ENCODE data around the gene CASKIN2.

CASKIN2 gene

DNA sequence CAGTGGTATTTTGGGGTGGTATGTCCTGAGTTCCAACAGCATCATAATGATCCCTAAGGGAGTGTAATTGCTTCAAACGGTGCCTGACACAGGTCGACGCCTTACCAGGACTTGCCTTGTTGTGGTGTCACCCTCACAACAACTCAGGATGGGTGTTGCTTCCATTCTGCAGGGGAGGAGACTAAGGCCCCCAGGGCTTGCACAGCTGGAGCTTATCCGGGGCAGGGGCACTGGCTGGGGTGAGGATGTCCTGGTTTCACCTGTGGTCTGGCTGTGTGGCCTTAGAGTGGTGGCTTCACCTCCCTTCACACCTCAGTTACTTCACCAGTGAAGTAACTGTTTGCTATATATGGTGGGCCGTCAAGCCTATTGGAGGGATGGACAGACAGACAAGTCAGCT, 33.5 kb upstream of the CASKIN2 start:
- no peak for DNase-seq

DNA sequence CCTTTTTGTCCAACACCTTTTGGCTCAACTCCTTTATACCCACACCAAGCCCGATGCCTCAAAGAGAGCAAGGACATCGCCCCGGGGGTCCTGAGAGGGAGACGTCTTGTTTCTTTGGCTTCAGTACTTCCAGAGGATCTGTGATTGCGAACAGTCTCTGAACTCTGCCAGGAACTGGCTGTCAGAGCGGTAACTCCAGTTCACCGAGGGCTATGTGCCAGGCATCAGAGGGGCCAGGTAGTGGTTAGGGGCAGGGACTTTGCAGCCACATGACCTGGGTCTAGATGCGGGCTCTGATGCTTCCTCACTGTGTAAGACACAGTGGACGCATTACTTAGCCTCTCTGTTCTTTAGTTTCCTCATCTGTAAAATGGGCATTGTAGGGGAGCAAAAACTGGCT, 31.8 kb upstream of the CASKIN2 start:
- no peak for DNase-seq

DNA sequence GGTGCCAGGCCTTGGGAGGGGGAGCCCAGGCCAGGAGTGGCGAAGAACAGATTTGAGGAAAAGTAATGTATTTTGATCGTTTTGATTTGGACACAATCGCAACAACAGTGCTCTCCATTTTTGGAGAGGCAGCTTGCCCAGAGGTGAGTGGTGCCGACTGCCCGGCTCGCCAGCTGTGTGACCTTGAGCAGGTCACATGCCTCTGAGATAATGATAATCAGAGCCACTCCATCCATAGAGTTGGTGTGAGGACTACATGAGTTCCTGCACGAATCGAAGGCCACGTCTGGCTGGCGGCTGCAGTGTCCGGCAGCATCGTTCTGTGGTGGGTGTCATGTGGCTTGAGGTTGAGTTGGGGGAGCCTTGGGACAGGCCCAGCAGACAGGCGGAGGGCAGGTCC, 30.8 kb upstream of the CASKIN2 start:
- DNase-seq: no peak

DNA sequence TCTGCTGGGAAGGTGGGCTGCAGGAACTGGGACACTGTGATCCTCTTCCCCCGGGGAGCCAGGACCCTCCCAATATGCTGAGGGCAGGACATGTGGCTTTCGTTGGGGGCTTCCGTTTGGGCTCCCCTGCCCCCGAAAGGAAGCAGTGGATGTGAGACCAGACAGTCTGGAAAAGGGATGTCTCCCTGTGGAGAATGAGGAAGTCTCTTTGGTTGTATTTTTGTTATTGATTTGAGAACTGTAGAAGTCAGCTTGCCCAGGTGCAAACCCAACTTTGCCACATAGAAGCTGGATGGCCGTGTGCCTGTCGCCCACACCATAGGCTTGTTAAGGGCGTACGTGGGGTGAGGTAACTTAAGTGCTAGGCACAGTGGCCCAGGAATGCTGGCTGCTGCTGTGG, 28.9 kb upstream of the CASKIN2 start:
- DNase-seq: no peak

DNA sequence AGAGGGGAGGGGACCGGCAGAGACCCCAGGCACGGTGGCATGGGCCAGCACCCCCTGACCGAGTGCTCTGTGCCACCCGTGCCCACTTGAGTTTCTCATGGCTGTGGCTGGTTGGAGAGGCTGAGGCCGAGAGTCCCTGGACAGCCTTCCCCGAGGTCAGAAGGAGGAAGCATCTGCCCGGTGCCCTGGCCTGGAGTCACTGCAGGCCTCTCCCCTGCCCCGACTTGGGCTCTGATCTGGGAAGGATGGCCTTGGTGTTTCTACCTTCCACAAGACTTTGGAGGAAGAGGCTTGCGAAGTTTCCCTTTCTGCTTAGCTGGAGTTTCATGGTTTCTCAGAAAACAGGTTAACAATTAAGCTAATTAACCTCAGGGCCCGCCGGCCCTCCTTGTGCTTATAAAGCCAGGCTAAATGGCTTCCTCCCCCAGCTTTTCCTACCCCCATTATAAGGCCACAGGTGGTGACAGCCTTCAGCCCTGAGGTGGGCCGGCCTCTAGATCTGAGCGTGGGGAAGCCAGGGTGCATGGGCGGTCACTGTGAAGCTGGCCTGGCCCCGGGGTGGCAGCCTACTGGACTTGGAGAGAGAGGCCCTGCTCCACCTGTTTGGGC, 27.5 kb upstream of the CASKIN2 start:
- DNase-seq: no peak

DNA sequence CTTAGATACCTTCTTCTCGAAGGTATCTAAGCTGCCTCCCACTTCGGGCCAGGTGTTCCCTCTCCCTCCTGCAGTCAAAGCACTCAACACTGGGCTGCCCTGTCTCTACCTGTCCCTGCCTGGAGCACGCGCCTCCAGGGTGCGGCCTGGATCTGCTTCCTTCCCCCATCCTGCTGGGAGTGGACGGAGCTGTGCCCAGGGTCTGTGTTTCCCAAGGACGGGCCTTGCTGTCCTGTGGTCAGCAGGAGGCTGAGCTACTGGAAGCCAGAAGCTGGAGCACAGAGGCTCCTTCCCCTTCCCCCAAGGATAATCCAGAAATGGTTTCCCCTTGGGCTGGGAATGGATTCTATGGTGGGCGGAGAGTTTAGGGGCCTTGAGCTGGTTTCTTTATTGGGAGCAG, 26.9 kb upstream of the CASKIN2 start:
- DNase-seq: no peak

DNA sequence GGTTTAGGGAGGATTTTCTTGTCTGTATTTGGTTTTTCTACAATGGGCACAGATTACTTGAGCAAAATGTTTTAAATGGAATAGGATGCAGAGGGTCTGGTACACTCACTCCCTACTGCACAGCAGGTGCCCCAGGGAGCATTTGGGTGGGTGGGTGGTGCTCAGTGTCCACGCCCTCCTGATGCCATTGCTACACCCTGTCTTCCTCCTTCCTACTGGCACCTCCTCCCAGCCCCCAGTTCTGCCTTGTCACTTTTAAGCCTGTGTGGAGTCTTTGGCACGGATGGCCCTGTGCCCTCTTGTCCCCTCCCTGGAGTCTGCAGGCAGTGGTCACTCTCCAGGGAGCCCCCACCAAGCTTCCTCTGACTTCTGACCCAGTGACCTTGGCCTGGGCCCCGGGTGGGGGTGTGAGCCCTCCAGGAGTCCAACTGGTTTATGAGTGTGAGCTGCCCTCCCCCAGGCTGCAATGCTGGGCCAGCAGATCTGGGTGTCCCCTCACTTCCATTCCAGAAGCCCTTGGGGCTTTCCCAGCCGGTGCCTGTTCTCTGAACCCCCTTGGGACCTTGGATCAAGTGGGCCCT, 25.7 kb upstream of the CASKIN2 start:
- DNase-seq: no peak

DNA sequence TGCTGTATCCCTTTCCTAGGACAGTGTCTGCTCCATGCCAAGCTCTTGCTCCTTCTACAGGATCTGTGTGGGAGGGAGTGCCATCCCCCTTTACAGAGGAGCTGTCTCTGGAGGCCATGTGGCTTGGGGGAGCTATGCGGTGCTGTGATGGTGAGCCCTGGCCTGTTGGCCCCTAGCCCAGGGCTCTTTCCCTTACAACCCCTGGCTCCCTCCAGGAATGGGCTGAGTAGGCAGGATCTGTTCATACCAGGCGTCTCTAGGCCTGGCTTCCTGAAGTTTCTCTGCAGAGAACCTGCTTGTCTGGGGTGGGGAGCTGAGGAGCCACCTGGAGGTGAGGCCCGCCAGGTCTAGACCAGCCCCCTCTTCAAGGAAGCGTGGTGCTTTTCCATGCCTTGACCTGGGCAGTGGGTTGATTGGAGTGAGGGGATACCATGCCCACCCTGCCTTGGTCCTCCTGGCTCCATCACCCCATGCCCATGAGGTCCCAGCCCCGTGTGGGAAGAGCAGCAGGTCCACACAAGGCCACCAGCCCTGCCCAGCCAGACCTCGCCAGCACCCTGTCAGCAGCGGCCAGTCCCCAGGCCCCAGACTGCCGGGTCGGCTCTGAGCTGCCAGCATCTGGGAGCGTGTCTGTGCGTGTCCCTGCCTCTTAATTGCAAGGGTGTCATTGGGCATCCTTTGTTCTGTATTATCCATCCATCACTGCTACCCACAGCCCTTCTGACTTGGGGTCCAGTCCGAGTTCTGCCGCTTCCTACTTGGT, 24.8 kb upstream of the CASKIN2 start:
- DNase-seq: no peak

DNA sequence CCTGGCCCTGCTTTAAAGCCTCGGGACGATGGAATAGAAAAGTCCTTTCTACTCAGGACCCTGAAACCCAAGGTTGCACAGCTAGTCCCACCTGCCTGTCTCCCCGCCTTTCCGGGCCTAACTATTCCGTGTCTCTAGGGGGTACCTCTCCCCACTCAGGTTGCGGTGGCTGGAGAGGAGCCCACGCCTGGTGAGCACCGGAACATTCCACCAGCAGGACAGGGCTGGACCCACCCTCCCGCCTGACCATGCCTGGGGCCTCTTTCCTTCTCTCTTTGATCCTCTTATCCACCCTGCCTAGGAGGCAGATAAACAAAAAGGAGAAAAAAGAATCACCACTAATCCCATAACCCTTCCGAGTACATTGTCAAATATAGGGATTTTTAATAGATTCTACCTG, 21.0 kb upstream of the CASKIN2 start:
- DNase-seq: no peak

DNA sequence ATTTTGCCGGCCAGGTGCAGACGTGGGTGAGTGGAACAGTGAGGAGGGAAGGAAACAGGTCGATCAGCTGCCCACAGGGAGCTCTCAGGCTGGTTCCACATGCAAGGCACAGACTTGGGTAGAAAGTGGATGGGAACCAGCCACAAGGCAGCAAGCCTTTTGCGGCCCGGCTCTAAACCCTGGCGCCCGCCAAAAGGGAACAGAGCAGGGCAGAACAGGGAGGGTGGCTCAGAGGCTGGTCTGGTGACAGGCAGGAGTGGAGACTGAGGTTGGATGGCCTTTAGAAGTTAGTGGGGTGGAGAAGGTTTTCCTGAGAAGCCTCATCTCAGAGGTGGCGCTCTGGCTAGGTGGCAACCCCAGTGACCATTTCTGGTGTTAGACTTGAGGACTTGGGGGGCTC, 20.5 kb upstream of the CASKIN2 start:
- DNase-seq: no peak

DNA sequence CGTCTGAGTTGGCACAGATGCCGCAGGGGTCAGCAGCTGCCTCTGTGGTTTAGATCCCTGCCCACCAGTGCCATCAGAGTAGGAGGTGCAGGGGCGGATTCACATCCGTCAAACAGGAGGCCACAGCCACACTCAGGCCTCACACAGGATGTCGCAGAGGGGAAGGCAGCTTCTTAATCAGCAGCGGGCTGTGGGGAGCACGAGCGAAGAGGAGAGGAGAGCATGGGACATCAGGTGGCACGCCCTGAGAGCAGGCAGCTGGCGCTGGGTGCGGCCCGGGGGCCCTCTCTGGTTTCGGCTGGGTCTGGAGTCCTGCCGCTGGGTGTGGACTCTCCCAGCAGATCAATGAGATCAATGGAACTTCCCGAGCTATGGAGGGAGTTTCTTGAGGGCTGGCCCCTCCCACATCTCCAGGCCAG, 19.8 kb upstream of the CASKIN2 start:
- DNase-seq: no peak

DNA sequence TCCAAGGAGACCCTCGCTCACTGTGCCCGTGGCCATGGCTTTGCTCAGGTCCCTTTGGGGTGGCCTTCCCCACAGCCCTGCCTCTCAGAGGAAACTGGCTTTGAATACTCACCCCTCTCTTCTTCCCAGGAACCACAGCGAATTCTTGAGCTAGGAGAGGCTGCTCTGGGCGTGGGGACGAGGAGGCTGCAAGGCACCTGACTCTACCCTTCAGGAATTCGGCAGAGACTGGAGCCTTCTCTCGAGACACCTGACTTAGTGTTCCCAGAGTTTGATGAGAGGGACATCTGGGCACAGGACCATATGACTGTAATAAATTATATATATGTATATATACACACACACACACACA, 16.4 kb upstream of the CASKIN2 start:
- DNase-seq: no peak

DNA sequence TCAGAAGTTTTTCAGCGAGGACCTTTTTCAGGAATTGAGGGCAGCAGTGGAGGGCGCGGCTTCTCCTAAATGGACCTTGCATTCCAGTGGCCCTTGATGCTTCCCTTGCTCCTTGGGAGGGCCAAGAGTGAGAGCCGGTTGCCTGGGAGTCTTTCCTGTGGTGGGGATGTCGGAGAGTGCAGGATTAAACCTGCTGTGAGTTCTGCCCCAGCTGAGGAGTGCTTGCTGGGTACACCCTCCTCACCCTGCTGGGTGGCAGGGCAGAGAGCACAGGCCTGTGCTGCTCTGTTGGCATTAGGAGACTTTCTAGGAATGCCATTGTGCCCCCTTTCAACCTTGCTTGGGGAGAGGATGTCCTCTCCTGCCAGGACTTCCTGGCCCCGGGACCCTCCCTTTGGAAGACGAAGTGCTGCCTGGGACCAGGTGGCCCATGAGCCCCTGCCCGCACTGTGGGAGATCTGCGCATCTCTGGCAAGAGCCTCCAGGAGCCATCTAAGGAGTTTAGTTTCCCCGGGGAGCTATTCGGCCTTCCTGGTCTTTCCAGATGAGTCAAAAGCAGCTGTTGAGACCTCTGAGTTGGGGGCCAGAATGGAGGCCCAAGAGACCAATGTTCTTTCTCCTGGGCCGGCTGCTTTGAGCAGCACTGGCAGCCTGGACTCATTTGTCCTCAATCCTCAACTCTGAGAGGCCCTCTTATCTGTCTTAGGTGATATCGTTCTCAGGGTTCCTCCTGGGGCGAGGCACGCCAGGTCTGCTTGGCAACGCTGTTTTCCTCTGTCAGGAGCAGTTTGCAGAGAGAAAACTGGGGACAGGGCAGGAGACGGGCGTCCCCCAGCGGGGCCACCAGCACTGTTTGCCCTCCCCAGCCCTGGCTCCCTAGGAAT, 15.7 kb upstream of the CASKIN2 start:
- DNase-seq: no peak

DNA sequence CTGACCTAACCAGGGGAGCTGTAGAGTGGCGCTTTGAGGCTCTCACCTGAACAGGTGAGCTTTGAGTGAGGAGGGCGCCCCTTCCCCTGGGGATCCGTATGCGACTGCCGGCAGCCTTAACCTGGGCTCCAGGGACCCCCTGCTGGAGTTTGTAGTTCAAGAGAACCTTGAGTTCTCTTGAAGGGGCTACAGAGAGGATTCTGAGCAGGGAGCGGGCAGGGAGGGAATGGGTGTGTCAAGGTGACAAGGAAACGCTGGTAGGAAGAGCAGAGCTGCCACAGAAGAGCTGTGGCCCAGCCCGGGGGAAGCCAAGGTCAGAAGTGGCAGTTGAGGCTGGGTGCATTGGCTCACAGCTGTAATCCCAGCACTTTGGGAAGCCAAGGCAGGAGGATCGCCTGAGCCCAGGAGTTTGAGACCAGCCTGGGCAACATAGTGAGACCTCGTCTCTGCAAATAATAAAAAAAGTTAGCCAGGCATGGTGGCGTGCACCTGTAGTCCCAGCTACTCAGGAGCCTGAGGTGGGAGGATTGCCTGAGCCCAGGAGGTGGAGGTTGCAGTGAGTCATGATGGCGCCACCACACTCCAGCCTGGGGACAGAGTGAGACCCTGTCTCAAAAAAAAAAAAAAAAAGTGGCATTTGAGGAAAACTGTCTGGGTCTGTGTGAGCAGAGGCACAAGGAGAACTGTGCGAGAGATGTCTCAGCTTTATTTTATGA, 11.4 kb upstream of the CASKIN2 start:
- no peak for DNase-seq

DNA sequence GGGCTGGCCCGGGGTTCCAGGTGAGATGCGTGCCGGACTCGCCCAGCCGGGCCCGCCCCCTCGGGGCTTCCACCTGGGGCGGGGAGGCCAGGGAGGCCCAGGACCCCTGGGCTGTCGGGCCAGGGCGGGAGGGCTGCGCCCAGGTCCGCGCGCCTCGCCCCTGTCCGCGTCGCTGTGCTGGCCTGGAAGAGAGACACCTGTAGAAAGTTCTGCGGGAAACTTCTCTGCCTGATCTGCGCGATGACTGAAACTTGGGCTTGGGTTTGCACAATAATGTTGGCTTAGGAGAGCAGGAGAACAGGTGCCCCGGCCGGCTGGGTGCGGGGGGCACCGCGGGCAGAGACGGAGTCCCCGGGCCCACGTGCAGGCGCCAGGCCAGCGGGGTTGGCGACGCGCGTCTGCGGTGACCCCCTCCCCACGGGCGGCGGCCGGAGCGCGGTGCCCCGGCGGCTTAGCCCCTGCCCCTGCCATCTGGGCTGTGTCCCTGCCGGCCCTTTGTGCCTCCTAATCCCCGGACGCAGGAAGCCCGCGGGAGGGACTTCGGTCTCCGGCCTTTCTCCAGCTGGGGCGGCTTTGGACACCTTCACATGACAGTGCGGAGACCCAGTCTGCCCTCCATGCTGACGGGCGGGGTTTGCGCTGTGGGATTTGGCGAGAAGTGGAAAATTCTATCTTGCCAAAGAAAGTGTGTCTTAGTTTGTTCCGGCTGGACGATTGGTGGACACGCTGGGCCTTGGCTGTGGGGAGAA, 10.6 kb upstream of the CASKIN2 start:
- no peak for DNase-seq

DNA sequence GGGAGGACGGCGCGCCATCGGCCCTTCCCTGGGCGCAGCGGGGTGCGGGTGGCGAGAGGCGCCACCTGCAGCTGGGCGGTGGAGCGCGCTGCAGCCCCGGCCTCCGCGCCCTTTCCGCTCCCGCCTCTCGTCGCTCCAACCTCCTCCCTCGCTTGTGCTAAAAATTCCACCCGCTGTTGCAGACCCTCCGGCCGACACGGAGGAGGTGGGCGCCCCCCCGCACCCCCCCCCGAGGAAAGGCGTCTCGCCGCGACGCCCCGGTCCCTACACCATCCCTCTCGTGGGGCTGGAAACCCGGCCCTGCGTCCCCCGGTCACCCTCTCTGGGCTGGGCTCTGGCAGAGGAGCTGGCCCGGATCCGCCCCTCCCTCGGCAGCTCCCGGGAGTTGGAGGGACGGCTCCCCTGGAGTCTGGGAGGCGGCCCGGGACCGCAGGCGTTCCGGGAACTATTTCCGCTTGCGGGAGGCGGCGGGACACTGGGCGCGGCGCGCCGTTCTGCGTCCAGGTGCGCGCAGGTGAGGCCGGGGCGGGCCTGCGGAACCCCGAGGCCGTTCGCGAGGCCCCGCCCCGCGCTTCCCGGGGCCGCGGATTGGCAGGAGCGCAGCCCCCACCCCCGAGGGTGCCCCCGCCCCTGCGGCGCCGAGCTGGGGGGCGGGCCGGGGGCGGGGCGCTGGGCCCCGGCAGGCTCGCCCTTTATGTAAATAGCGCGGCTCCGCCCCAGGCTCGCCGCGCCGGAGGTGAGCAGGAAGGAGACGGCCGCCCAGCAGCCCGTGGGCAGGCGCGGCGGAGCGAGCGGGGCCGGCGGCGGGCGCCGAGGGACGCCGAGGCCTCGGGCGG, 9.9 kb upstream of the CASKIN2 start, which contains the start of gene LLGL2:
Gene LLGL2, plus strand, starts transcription at position 728 of the 836 bp plus-strand sequence. CDS start 17,730 bp downstream, outside the sequence.
- DNase-seq: no peak

DNA sequence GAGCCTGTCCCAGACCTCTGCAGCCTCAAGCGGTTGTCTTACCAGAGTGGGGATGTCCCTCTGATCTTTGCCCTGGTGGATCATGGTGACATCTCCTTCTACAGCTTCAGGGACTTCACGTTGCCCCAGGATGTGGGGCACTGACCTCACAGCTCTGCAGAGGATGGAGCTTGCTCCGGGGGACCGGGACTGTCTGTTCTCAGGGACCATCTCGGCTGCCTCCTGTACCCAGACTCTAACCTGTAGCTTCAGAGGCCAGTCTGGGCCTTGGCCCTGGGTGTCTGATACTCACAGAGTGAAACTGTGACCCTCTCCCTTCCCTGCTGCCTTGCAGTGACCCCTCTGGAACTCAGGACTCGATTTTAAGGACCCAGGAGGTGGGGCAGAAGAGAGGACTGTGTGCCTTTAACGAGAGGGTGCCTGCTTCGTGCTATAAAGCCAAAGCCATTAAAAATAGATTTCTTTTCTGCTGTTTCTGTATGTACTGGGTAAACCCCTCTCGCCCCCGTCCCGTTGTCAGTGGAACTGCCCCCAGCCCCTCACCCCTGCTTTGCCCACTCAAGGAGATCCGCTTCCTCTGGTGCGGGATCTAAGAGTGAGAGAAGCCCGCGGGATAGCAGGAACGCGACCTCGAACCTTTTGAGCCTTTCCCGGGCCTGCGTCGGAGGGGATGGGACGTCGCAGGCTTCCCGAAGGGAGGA, 9.1 kb upstream of the CASKIN2 start:
- DNase-seq: no peak

DNA sequence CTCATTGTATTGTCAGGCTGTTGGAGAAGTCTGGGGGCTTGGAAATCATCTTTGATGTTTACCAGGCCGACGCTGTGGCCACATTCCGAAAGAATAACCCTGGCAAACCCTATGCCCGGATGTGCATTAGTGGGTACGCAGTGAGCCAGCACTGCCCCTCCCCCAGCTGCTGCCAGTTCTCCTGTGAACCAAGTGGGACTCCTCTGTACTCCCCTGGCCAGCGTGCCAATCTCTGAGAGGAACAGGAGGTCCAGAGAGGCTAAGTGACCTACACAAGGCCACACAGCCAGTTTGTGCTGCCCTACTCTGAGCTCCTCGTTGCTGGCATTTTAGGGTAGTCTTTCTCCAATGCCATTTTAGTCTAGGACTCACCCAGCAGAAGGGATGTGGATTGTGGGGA, 8.3 kb upstream of the CASKIN2 start:
- DNase-seq: no peak

DNA sequence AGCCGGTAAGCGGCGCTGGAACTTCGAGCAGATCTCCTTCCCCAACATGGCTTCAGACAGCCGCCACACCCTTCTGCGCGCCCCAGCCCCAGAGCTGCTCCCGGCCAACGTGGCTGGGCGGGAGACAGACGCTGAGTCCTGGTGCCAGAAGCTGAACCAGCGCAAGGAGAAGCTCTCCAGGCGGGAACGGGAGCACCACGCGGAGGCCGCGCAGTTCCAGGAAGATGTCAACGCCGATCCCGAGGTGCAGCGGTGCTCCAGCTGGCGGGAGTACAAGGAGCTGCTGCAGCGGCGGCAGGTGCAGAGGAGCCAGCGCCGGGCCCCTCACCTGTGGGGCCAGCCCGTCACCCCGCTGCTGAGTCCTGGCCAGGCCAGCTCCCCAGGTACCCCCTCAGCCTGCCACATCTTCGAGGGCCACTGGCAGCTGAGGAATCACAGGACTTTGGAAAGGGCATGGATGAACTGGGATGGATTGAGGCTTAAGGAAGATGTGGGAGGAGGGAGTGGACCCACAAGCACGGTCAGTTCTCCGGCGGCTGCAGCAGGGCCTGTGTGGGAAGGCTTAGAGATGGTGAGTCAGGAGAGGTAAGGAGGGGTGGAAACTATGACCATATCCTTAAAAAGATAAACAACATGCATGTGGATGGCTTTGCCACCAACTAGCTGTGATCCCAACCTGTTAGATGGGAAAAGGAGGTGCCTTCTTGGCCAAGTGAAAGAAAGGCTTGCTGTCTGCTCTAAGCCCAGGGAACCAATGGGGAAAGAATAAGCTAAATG, 6.8 kb upstream of the CASKIN2 start:
- no peak for DNase-seq

DNA sequence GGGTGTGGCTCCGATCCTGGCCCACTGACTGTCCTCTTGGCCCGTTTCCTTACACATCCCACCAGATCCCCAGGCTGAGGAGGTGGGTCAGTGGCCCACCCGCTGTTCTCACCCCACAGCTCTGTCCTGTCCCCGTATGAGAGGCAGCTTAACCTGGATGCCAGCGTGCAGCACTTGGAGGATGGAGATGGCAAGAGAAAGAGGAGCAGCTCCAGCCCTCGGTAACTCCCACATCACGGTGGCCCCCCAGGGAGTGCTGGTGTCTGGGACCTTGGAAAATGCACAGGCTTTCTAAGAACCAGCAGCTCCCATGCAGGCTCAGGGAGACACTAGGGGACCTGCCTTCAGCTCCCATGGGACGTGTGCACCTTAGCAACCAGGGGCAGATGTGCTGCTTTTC, 6.0 kb upstream of the CASKIN2 start:
- DNase-seq: no peak
